ENCODE data around the gene SYNE2.

Gene SYNE2

GRCh38 chr14:63938198-63939005 is 85.6 kb downstream of the SYNE2 start:
- TF ChIP-seq, protein P1, sequence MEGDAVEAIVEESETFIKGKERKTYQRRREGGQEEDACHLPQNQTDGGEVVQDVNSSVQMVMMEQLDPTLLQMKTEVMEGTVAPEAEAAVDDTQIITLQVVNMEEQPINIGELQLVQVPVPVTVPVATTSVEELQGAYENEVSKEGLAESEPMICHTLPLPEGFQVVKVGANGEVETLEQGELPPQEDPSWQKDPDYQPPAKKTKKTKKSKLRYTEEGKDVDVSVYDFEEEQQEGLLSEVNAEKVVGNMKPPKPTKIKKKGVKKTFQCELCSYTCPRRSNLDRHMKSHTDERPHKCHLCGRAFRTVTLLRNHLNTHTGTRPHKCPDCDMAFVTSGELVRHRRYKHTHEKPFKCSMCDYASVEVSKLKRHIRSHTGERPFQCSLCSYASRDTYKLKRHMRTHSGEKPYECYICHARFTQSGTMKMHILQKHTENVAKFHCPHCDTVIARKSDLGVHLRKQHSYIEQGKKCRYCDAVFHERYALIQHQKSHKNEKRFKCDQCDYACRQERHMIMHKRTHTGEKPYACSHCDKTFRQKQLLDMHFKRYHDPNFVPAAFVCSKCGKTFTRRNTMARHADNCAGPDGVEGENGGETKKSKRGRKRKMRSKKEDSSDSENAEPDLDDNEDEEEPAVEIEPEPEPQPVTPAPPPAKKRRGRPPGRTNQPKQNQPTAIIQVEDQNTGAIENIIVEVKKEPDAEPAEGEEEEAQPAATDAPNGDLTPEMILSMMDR (conservative IDR thresholded peaks at IDR 0.05): no peak
- H3K27ac ChIP-seq: no peak overlapping the region

GRCh38 chr14:63939006-63939270 is 86.1 kb downstream of the SYNE2 start:
- TF ChIP-seq, protein P1 (conservative IDR thresholded peaks at IDR 0.05): no peak
- H3K27ac ChIP-seq: no peak overlapping the region

DNA sequence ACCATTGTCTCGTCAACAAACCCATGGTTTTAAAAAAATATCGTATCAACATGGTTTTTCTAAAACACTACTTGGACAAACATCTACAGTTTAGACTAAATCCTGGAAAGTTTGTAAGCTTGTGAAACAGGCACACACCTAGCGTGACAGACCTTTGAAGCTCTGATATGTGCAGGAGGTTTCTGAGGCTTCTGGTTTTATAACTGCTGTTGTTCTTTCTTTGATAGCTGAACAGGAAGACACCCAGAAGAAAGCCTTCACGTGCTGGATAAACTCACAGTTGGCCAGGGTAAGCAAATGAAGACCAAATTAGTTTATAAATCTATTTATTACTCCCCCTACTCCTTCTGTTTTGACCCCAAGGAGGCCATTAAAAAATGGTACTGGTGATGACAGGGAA is 87.6 kb downstream of the SYNE2 start:
- no peak overlapping the region for H3K27ac ChIP-seq
- TF ChIP-seq, protein P1 (conservative IDR thresholded peaks at IDR 0.05): no peak

DNA sequence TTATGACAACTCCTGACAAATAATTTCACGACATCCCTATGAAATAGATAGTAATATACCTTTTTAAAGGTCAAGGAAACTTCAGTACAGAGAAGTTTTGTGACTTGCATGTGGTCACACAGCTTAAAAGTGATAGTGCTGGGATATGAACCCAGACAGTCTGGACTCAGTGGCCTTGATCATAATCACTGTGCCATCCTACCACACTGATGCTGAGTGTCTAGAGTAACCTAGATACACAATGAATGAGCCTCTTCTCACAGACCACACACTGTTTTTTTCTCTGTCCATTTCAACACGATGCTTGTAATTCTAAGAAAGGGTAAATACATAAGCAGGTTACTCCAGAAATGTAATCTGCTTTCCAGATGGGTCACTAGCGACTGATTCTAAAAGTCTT is 88.2 kb downstream of the SYNE2 start:
- TF ChIP-seq, protein P1 (conservative IDR thresholded peaks at IDR 0.05): no peak
- no peak overlapping the region for H3K27ac ChIP-seq

GRCh38 chr14:63949696-63950095 is 96.9 kb downstream of the SYNE2 start:
- TF ChIP-seq, protein P1 (conservative IDR thresholded peaks at IDR 0.05): no peak
- no peak overlapping the region for H3K27ac ChIP-seq

DNA sequence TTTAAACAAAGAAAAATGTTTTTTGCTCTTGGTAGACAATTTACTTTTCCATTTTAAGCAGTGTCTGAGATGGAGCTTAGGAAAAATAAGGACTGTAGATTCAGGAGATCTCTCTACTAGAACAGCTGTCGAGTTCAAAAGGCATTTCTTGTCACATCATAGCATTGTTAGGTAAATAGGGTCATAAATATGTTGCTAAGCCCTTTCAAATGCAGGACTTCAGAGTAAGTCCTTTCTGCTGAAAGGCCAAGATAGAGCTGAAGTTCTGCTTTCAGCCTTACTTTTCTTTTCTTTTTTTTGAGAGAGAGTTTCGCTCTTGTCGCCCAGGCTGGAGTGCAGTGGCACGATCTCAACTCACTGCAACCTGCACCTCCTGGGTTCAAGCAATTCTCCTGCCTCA is 98.2 kb downstream of the SYNE2 start:
- TF ChIP-seq, protein P1 (conservative IDR thresholded peaks at IDR 0.05): no peak
- H3K27ac ChIP-seq: no peak overlapping the region

DNA sequence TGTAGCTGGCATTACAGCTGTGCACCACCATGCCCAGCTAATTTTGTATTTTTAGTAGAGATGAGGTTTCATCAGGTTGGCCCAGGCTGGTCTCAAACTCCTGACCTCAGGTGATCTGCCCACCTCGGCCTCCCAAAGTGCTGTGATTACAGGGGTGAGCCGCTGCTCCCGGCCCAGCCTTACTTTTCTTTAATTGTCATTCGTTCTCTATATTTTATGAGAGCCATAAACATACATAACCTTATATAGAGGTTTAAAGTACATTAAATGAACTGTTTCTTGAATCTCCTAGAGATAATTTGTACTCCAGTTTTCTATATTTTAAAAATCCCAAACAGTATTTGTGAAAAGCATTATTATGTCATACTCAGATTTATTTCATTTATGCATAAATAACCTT is 98.6 kb downstream of the SYNE2 start:
- TF ChIP-seq, protein P1 (conservative IDR thresholded peaks at IDR 0.05): no peak
- H3K27ac ChIP-seq: no peak overlapping the region
